NCI-H2107 treated with DMSO at 0.1 percent for 48 hours (cell line): ENCODE measurements around the gene NSG1.

Experiments
- DNase-seq: peaks from one replicate; lab custom pipeline; 2025; ENCODE audit not compliant: unreplicated experiment; lab: John Stamatoyannopoulos, UW

The NSG1 gene

DNA sequence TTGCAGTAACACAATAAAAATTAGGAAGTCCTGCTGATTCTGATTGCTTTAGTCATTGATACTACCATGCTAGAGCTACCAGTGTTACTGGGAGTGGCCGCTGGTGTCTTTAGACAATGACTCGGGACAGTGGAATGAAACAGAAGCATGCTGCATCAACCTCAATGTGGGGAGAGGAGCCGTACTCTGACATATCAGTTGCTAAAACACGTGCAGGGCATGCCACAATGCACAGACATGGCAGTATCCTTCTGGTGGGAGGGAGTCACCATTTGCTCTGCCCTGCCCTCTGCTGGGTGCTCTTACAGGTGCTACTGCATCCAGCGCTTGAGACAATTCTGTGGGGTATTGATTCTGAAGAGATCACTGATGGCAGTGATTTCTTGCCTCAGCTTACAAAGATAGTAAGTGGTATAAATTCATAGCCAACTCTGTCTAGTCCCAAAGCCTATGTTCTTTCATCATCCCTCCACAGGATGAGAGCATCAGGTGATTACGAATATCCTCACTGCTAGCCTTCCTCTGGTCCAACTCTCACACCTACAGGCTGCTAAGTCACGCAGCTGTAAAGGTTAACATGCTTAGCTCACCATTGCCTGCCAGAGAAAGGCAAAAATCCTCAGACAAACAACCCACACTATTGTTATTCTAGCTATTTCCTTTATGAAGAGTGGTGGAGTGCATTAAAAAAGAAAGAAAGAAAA, 43.7 kb downstream of the NSG1 start:
- DNase-seq: peak; percentile 10

DNA sequence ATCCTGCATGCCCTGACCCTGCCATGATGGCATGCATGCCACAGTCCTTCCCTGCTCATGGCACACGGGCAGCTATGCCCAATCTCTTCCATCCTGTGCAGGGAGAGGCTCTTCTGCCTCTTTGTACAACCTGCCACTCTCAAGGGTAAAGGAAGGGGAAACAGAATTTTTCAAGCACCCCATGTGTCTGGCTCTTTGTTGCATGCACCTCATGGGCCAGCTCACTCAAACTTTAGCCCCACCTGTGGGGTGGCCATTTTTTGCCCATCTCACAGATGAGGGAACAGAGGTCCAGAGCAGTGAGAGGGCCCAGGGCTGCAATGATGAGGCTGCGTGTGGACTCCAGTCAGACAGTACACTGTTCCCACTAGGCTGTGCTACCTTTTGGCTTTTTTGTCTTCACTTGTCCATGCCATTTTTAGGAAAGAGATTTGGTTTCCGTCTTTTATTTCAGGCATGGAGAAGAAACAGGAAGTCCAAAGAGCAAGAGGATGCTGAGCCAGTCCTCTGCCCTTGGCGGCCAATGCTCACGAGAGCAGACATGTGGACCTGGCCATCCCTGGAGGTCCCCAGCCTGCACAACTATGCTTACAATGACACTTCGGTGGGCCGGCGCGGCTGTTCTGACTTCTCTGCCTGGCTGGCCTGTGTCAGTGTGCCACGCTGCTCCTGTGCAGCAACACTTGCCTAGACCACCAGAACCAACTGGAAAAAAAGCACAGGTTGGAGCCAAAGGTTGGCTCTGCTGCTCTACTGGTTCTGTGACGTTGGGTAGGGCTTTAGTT, 45.6 kb downstream of the NSG1 start:
- DNase-seq: no peak

DNA sequence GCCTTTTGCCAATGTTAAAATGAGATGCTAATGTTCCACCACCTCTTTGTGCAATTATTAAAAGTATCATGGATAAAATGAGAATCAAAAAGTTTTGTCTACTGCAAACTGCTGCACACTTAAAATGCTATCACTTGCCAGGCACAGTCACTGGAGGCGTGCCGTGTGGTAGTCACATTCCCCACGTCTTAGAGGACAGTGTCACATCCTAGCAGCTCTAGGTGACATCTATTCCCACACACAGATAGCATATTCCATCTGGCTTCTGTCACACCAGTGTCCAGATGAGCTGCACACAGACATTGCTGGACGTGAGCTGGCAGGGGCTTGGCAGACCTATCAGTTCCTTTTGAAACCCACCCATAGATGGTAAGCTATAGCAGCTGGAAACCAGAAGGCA, 47.0 kb downstream of the NSG1 start:
- DNase-seq: no peak

DNA sequence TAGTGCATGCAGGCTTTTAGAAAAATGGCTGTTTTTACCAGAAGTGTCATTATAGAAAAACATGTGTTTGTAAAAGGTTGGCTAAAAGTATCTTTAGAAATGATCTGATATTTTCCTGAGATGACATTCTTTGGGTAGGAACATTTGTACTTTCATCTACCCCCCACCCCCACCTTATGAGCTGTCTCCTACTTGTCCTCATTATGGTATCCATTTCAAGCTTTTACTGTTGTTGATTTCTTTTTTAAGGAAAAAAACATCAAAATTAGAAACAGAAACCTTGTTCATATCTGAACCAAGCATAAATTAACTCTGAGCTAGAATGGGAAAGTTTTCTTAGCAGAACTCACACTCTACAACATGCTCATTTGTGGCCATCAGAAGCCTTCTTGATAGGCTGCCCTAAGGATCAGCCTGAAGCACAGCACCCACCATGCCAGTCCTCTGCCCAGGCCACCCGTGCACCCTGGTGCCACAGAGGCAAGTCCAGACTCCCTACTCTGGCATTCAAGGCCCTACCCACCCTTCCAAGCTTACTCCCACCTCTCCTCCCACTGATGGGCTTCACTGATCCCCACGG, 49.4 kb downstream of the NSG1 start:
- no peak for DNase-seq

DNA sequence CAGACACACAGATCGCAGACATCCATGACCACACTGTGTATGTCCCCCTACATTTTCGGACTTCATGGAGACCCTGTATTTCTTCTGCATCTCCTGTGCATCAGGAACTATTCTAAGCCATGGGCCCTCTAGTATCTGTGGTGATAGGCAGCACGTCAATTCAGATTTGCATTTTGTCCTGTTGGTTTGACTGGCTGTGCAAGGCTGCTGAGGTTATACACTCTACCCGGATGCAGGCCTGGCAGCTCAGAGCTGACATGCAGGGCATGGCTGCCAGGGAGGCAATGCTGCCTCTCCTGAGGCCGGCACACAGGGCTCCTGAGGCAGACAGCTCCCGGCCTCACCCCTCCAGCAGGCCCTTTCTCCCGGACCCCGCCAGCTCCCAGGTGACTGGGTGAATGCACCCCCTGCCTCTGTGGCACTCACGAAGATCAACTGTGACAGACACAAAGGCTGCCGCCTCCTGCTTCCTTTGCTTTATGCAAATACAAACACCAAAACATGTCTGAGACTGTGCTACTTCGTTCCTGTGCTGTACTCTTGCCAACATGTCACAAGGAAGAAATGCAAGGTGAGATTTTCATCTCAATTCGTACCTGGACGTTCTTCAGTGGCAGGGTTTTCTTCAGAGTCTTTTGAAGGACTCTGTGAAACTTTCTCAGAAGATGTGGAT, 51.0 kb downstream of the NSG1 start:
- no peak for DNase-seq

DNA sequence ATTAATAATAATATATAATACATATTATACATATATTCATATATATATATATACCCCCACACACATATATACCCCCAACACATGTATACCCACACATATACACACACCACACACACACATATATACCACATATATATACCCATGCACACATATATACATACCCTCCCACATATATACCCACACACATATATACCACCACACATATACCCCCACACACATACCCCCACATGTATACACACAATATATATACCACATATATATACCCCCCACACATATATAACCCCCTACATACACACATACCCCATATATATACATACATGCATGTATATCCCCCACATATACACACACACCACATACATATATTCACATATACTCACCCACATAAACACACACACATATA, 52.0 kb downstream of the NSG1 start:
- no peak for DNase-seq

DNA sequence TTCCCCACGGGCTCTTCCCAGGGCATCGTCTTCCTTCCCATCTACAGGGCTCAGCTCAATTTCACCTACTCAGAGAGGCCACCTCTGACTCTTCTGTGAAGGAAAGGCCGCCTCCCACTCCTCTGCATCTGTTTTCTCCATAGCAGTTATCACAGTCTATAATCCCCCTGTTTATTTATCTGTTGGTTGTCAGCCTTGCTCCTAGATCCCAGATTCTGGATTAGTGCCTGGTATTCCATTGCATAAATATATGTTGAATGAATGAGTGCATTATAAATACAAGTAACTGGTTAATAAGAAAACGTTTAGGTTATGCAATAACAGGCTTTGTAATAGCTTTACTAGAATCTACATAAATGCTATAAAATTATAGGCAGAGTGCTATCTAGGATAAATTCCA, 52.9 kb downstream of the NSG1 start:
- DNase-seq: no peak

DNA sequence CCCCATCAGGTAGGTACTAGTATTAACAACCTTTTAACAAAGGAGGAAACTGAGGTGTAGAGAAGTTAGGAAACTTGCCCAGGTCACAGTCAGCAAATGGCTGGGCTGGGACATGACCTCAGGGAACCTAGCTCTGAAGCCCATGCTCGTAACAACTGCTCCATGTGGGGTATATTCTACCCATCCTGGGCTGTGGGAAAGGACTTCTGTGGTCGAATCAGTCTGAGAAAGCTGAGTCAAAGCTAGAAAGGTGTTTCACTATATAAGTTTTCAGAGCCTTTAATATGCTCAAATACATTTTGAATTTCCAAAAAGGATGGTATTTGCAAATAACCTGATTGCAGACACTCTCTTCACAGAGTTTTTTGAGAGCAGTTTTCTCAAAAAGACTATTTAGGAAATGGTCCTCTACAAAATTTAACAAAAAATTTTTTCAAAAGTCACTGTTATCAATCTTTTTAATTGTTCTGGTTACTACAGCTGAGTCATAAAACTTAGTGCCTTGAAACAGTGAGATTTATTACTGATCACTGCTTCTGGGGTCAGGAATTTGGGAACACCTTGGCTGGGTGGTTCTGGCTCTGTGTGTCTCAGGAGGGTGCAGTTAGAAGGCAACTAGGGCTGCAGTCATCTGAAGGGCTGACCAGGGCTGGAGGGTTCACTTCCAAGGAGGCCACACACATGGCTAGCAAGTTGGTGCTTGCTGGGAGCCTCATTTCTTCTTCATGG, 53.6 kb downstream of the NSG1 start:
- no peak for DNase-seq

DNA sequence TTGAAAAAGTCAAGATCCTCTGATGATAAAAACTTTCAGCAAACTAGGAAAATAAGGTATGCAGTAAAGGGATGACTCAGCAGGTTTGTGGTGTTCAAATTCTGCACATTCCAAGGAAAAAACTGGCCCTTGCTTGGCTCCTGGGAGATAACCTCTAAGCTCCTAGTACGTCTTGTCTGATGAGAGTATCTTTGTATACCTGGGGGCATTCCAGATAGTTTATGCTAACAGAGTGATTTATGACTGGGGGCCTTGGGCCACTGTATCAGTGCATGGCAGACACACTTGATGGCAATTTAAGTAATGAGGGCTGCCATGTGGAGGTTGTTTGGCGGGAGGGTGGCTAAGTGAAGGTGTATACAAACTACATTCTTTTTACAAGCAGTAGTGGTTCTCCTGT, 56.9 kb downstream of the NSG1 start:
- no peak for DNase-seq

DNA sequence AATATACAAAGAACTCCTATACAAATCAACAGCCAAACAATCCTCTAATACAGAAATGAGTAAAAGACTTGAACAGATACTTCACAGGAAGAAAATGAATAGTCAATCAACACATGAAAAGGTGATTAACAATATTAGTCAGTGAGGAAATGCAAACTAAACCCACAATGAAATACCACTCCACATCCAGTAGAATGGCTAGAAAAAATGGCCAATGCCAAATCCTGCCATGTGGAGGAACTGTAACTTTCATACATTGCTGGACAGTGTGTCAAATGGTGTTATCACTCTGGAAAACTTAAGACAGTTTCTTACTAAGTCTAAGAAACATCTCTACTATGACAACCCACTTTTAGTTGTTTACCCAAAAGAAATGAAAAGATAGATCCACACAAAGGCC, 59.5 kb downstream of the NSG1 start:
- DNase-seq: no peak

DNA sequence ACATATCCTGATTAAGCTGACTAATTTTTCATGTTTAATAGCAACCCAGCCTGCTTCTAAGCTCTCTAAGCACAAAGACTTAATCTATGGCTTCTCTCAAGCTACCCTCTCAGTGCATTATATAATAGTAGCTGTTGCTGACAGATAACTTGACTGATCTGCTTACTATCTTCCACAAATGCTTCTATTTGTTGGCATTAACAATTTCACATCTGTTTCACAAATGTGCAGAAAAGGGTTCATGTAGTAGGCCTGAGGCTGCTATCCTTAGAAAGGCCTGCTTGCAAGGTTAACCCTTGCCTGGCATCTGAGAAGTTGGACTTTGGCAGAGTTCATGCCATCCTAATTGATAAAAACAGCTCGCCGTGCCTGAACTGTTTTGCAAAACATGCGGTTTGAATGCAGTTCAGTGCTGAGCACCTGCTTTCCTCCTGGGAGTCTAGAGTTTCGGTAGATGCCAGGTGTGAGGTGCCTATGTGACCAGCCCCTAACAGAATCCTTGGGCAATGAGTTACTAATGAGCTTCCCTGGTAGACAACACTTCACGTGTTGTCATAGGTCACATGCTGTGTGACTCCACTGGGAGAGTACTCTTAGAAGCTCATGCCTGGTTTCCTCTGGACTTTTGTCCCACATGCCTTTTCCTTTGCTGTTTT, 68.4 kb downstream of the NSG1 start:
- DNase-seq: peak; percentile 82

DNA sequence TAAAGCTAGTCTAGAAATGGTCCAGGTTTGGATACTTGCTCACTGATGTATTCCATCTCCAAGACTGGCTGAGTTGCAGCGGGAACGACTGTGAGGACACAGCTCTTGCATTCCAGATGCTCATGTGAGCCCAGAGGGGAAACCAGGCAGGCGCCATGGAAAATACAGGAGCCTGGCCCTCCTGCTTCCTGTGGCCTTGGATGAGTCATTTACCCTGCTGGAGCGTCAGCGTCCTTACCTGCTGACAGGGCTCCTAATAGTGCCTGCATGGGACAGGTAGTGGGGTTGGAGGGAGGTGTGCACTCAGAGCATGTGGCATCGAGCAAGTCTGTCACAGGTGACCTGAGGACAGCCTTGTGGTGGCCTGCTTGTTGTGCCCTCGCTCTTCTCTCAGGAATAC, 69.4 kb downstream of the NSG1 start:
- DNase-seq: no peak

DNA sequence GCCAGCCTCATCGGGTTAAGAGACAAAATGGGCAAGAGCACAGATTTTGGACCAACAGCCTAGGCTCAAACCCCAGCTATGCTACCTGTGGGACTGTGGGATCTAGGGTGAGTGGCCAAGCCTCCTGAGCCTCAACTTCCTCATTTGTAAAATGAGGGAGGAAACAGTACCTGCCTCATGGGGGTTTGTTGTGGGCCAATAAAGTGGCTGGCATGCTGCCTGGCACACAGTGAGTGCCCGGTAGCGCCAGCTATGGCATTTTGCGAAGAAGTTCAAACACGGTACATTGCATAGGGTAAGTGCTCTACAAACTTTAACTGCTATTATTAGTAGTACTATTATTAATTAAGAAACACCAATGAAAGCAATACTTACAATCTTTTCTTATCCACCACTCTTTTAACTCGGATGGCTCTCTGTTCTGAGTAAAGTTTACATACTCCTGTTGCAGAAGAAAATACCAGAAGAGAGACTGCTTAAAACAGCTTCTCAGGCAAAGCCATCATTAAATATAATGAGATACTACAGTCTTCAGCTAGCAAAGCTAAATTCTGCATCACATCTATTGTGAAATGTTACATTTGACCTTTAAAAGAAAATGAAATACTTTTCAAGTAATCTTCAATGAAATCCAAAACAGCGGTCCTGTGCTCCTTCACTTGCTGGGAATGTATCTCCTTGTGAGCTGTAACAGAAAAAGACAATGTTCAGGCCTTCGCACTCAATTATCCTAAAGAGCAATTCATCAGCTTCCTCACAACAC, 70.1 kb downstream of the NSG1 start:
- no peak for DNase-seq

DNA sequence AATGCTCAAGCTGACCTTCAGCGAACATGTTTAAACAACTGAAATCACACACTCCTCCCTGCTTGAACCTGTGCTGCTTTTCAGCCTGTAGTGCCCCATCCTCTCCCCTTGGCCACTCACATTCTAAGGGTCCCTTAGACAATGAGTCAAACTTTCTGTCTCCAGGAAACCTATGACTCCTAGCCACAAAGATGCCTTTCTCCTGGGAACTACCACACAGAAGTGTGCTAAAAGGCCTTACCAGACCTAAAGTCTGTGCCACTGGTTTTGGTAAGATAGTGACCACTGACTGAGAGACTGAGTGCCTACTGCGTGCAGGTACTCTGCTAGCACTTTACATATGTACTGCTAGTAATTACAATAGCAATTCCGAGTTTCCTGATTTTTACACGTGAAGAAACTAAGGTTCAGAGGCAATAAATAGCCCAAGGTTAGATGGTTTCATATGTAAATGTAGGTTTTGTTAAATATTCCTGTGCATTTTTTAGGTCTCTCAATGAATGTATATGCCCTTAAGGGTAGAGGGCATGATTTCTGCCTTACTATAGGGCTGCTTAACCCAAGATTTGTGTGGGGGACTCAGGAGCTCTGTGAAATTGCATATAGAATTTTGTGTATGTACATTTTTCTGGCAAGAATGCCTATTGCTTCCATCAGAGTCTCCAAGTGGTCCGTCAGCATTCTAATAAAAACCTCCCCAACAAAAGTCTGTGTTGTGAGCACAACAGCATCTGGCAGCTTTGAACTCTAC, 71.1 kb downstream of the NSG1 start:
- no peak for DNase-seq

DNA sequence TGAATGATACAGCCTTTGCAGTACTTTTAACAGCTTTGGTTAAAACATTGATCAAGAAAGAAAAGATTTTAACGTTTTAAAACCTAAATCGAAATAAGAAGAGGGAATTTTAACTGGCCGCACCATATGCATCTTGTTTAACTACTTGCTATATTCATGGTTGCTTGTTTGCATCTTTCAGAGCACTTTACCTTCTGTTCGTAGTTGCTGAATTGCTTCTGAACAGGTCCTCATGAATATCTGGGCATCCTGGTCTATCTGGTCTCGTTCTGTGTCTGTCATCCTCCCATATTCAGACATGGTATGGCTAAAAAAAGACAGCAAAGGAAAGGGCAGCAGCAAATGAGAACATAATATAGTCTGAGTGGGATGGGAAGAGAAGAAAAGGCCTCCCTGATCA, 72.3 kb downstream of the NSG1 start:
- no peak for DNase-seq

DNA sequence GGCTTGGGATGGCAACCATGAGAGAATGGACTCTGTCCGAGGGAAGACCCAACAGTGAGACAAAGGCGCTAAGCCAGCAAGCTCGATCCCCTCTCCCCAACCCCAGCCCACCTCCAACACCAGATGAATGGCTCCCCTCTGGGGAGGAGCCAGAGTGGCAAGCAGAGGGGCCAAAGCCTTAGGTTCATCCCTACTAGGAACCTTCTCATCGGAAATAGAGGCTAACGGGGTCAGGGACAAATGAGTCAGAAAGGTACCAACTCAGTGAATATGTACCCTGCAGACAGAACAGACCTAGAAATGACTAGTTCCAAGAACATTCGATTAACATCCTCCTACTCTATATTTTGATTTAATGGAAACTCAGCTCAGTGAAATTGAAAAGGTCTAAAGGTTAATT, 73.9 kb downstream of the NSG1 start:
- DNase-seq: no peak

DNA sequence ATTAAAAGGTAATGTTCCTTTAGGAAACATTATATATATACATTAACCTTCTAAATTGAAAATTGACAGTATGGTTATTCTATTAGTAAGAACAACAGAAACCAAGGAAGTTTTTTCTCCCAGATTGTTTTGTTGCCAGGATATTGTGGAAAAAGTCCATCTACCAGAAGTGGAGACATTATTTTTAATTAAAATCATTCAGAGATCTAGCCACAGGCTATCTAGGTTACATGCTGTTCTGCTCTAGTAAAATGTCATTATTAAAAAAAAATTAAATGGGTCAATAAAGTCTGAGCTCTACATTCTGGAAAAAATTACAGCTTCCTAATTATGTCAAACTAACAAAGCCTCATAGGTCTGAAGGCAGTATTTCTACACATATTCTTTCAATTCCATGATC, 74.3 kb downstream of the NSG1 start:
- no peak for DNase-seq

DNA sequence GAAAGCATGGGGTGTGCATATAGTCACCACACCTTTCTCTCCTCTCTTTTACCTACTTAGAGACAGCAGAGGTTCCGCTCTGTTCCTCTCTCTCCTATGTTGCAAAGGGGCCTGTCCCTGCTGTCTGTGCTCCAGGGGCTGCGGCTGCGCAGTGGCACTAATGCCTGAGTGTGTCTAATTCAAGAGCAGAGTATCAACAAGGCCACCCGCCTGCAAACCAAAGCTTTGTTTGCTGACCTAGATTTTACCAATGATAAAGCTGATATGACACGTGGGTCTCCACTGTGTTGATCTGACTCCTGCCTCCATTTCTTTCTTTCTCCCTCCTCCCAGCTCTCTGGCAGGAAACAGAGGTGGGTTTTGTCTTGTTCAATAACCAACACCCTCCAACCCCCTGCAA, 74.9 kb downstream of the NSG1 start:
- peak; percentile 24 for DNase-seq

DNA sequence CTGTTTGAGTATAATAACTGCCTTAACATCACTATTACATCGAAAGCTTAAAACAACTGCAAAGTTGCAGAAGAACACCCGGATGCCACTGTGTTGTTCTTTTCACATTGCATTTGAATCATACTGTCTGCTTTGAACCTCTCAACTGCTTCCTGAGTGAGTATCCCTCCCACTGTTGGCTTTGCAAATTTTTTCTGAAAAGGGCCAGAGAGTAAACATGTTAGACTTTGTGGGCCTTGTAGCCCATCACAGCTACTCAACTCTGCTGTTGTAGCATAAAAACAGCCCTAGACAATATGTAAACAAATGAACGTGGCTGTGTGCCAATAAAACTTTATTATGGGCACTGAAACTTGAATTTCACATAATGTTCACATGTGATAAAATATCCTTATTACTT, 76.1 kb downstream of the NSG1 start:
- no peak for DNase-seq
